GM23338 (cell line): Measurements from ENCODE around the gene GOT2. TPM values are rescaled to one million over a fixed set of nuclear protein-coding genes. Genes with fewer than 3 reads are reported as not detected.

ENCODE experiments used
- ATAC-seq: fragments of 200-7000 bp; cut with Tn5 transposase; 3 replicates; pipeline ENCODE4 v1.9.1; 2020
- DNase-seq: peaks from one replicate; pipeline ENCODE4 v3.0.0-alpha.2; 2015; ENCODE audit warnings: low spot score
- H2AFZ ChIP-seq: fragments of 200-600 bp; sonication (generic); 2 replicates; pipeline ENCODE4 v1.8.0; 2016; ENCODE audit warnings: antibody characterized with exemption, mild to moderate bottlenecking, moderate library complexity
- H3F3A ChIP-seq: fragments of 200-600 bp; sonication (generic); replicated peaks from 2 replicates; pipeline ENCODE4 v1.8.0; 2017; ENCODE audit warnings: antibody characterized with exemption, mixed run types, low read depth
- H3K27ac ChIP-seq: fragments of 200-600 bp; sonication (generic); 2 replicates; pipeline ENCODE4 v1.6.1; 2016; ENCODE audit warnings: low read depth
- H3K27me3 ChIP-seq: fragments of 200-600 bp; sonication (generic); 2 replicates; pipeline ENCODE4 v1.8.0; 2016; ENCODE audit warnings: mild to moderate bottlenecking, mixed run types, moderate library complexity; ENCODE audit not compliant: insufficient read depth
- H3K36me3 ChIP-seq: fragments of 200-600 bp; sonication (generic); 2 replicates; pipeline ENCODE4 v1.8.0; 2016; ENCODE audit warnings: mild to moderate bottlenecking; ENCODE audit not compliant: insufficient read depth
- H3K4me1 ChIP-seq: fragments of 200-600 bp; sonication (generic); 2 replicates; pipeline ENCODE4 v1.8.0; 2016; ENCODE audit warnings: mild to moderate bottlenecking, moderate library complexity; ENCODE audit not compliant: insufficient read depth
- H3K4me2 ChIP-seq: fragments of 200-600 bp; sonication (generic); 2 replicates; pipeline ENCODE4 v1.7.1; 2017; ENCODE audit warnings: mixed run types
- H3K4me3 ChIP-seq: fragments of 200-600 bp; sonication (generic); 2 replicates; pipeline ENCODE4 v1.6.1; 2016; ENCODE audit warnings: mixed run types
- H3K79me2 ChIP-seq: fragments of 200-600 bp; sonication (generic); replicated peaks from 2 replicates; pipeline ENCODE4 v1.8.0; 2017; ENCODE audit warnings: mild to moderate bottlenecking; ENCODE audit not compliant: insufficient read depth
- H3K9me2 ChIP-seq: fragments of 200-600 bp; sonication (generic); 2 replicates; pipeline ENCODE4 v1.8.0; 2017; ENCODE audit not compliant: insufficient read depth
- H4K20me1 ChIP-seq: fragments of 200-600 bp; sonication (generic); replicated peaks from 2 replicates; pipeline ENCODE4 v1.8.0; 2017; ENCODE audit warnings: mild to moderate bottlenecking; ENCODE audit not compliant: insufficient read depth
- H3K27ac Mint-ChIP-seq: 2 replicates; pipeline ENCODE4 v1.8.0; 2020; ENCODE audit warnings: inconsistent platforms, mild to moderate bottlenecking, moderate library complexity, mixed read lengths
- H3K27me3 Mint-ChIP-seq: 3 replicates; pipeline ENCODE4 v1.8.0; 2022; ENCODE audit warnings: low read depth, mild to moderate bottlenecking, moderate library complexity, mixed read lengths, inconsistent platforms; ENCODE audit not compliant: insufficient read depth, poor library complexity
- H3K36me3 Mint-ChIP-seq: 3 replicates; pipeline ENCODE4 v1.8.0; 2021; ENCODE audit warnings: low read depth, mild to moderate bottlenecking, inconsistent platforms, moderate library complexity, mixed read lengths
- H3K4me1 Mint-ChIP-seq: 3 replicates; pipeline ENCODE4 v1.8.0; 2020; ENCODE audit warnings: mild to moderate bottlenecking, inconsistent platforms, mixed read lengths
- H3K4me3 Mint-ChIP-seq: 3 replicates; pipeline ENCODE4 v1.8.0; 2021; ENCODE audit warnings: moderate library complexity, mild to moderate bottlenecking, inconsistent platforms, mixed read lengths
- H3K9me3 Mint-ChIP-seq: 3 replicates; pipeline ENCODE4 v1.8.0; 2020; ENCODE audit warnings: moderate library complexity, mild to moderate bottlenecking, inconsistent platforms, mixed read lengths
- CREB1 ChIP-seq: fragments of 250-450 bp; sonication (Bioruptor Pico); IDR thresholded peaks from 2 replicates; pipeline ENCODE4 v1.5.0; 2020; ENCODE audit warnings: low read depth, mild to moderate bottlenecking, moderate library complexity
- CTCF ChIP-seq, 2 experiments: fragments of 200-600 bp in 1 of 2; sonication (generic) in 1 of 2; conservative IDR thresholded peaks; 2 replicates each; pipeline versions ENCODE4 v1.5.1 to v1.6.1; 2016 to 2017; ENCODE audit warnings: antibody characterized with exemption in 2 of 2, low read depth in 2 of 2, mild to moderate bottlenecking in 2 of 2, moderate library complexity in 1 of 2
- EZH2 ChIP-seq: fragments of 200-600 bp; sonication (generic); IDR thresholded peaks from one replicate; pipeline ENCODE4 v1.8.0; 2017; ENCODE audit warnings: antibody characterized with exemption, mild to moderate bottlenecking, low read depth; ENCODE audit not compliant: unreplicated experiment
- NANOG ChIP-seq: IDR thresholded peaks from 2 replicates; pipeline ENCODE4 v1.6.1; 2016; ENCODE audit warnings: antibody characterized with exemption, borderline replicate concordance
- POLR2AphosphoS5 ChIP-seq: IDR thresholded peaks from 2 replicates; pipeline ENCODE4 v1.6.1; 2016; ENCODE audit warnings: antibody characterized with exemption, low read depth
- STAT1 ChIP-seq: IDR thresholded peaks from one replicate; pipeline ENCODE4 v1.6.1; 2016; ENCODE audit warnings: antibody characterized with exemption; ENCODE audit not compliant: unreplicated experiment
- ZNF114 ChIP-seq: fragments of 250-450 bp; sonication (Bioruptor Pico); IDR thresholded peaks from 2 replicates; pipeline ENCODE4 v1.5.0; 2020; ENCODE audit warnings: mild to moderate bottlenecking, moderate library complexity
- ZNF331 ChIP-seq: fragments of 250-450 bp; sonication (Bioruptor Pico); IDR thresholded peaks from 2 replicates; pipeline ENCODE4 v1.5.0; 2020; ENCODE audit warnings: low read depth, mild to moderate bottlenecking, moderate library complexity
- polyA plus RNA-seq: library from polyadenylated mRNA; unstranded; fragments of >200 nt; fragmentation: Nextera tagmentation; extraction: Ambion mirVana; gene quantifications from 2 replicates; pipeline ENCODE4 v1.2.1, GENCODE V29; 2016
- total RNA-seq: library from RNA; depleted of rRNA; stranded (reverse); fragments of >200 nt; shearing (Covaris generic); gene quantifications from 2 replicates; pipeline ENCODE4 v1.2.3, GENCODE V29; 2014
- TF ChIP-seq, protein P1 (sequence below): IDR thresholded peaks from 2 replicates; pipeline ENCODE4 v1.6.1; 2016; ENCODE audit warnings: antibody characterized with exemption
- TF ChIP-seq, protein P2 (sequence below): fragments of 250-450 bp; sonication (Bioruptor Pico); IDR thresholded peaks from 2 replicates; pipeline ENCODE4 v1.5.0; 2020; ENCODE audit warnings: mild to moderate bottlenecking, moderate library complexity
- TF ChIP-seq, protein P3 (sequence below): IDR thresholded peaks from one replicate; pipeline ENCODE4 v1.6.1; 2018; ENCODE audit warnings: antibody characterized with exemption; ENCODE audit not compliant: unreplicated experiment

Gene GOT2
- total and polyA plus RNA-seq, 2 experiments from 2014 or later: 133 to 205 TPM

- TF ChIP-seq, protein P1, sequence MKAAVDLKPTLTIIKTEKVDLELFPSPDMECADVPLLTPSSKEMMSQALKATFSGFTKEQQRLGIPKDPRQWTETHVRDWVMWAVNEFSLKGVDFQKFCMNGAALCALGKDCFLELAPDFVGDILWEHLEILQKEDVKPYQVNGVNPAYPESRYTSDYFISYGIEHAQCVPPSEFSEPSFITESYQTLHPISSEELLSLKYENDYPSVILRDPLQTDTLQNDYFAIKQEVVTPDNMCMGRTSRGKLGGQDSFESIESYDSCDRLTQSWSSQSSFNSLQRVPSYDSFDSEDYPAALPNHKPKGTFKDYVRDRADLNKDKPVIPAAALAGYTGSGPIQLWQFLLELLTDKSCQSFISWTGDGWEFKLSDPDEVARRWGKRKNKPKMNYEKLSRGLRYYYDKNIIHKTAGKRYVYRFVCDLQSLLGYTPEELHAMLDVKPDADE: no peak
- TF ChIP-seq EZH2 (no peak), CTCF (conservative IDR thresholded peaks at IDR 0.05; ENCODE audit: low read depth in 2 of 2) (no peak)
Observed at GRCh38 chr16:58741976-58742375, 7.9 kb upstream of the GOT2 start (continued).

- Histone ChIP-seq H3K27ac (no peak overlapping the region), H3K79me2 (no peaks in the 10 kb centered on the region), H3K4me1 (no peaks in the 10 kb centered on the region), H3K36me3 (no peaks in the 10 kb centered on the region), H3F3A (no peaks in the 10 kb centered on the region), H2AFZ (no peak overlapping the region), H3K4me3 (no peak overlapping the region), H4K20me1 (no peaks in the 10 kb centered on the region), H3K4me2 (no peak overlapping the region), H3K9me2 (no peaks in the 10 kb centered on the region), H3K27me3 (no peaks in the 10 kb centered on the region)
- Mint-ChIP-seq H3K4me1 (peaks cover 2% of the 10 kb centered on the region; the same call in 1 of the 3 replicates), H3K9me3 (no peaks in the 10 kb centered on the region), H3K27me3 (no peaks in the 10 kb centered on the region), H3K36me3 (no peaks in the 10 kb centered on the region), H3K27ac (no peak overlapping the region), H3K4me3 (no peak overlapping the region)
- no peak for ATAC-seq
- no peak for DNase-seq
- TF ChIP-seq POLR2AphosphoS5 (no peak), ZNF331 (CRISPR knock-in tag) (no peak), EZH2 (no peak), STAT1 (no peak), CREB1 (no peak), CTCF (conservative IDR thresholded peaks at IDR 0.05; ENCODE audit: low read depth in 2 of 2) (no peak), NANOG (no peak), ZNF114 (no peak)
- TF ChIP-seq, protein P2, sequence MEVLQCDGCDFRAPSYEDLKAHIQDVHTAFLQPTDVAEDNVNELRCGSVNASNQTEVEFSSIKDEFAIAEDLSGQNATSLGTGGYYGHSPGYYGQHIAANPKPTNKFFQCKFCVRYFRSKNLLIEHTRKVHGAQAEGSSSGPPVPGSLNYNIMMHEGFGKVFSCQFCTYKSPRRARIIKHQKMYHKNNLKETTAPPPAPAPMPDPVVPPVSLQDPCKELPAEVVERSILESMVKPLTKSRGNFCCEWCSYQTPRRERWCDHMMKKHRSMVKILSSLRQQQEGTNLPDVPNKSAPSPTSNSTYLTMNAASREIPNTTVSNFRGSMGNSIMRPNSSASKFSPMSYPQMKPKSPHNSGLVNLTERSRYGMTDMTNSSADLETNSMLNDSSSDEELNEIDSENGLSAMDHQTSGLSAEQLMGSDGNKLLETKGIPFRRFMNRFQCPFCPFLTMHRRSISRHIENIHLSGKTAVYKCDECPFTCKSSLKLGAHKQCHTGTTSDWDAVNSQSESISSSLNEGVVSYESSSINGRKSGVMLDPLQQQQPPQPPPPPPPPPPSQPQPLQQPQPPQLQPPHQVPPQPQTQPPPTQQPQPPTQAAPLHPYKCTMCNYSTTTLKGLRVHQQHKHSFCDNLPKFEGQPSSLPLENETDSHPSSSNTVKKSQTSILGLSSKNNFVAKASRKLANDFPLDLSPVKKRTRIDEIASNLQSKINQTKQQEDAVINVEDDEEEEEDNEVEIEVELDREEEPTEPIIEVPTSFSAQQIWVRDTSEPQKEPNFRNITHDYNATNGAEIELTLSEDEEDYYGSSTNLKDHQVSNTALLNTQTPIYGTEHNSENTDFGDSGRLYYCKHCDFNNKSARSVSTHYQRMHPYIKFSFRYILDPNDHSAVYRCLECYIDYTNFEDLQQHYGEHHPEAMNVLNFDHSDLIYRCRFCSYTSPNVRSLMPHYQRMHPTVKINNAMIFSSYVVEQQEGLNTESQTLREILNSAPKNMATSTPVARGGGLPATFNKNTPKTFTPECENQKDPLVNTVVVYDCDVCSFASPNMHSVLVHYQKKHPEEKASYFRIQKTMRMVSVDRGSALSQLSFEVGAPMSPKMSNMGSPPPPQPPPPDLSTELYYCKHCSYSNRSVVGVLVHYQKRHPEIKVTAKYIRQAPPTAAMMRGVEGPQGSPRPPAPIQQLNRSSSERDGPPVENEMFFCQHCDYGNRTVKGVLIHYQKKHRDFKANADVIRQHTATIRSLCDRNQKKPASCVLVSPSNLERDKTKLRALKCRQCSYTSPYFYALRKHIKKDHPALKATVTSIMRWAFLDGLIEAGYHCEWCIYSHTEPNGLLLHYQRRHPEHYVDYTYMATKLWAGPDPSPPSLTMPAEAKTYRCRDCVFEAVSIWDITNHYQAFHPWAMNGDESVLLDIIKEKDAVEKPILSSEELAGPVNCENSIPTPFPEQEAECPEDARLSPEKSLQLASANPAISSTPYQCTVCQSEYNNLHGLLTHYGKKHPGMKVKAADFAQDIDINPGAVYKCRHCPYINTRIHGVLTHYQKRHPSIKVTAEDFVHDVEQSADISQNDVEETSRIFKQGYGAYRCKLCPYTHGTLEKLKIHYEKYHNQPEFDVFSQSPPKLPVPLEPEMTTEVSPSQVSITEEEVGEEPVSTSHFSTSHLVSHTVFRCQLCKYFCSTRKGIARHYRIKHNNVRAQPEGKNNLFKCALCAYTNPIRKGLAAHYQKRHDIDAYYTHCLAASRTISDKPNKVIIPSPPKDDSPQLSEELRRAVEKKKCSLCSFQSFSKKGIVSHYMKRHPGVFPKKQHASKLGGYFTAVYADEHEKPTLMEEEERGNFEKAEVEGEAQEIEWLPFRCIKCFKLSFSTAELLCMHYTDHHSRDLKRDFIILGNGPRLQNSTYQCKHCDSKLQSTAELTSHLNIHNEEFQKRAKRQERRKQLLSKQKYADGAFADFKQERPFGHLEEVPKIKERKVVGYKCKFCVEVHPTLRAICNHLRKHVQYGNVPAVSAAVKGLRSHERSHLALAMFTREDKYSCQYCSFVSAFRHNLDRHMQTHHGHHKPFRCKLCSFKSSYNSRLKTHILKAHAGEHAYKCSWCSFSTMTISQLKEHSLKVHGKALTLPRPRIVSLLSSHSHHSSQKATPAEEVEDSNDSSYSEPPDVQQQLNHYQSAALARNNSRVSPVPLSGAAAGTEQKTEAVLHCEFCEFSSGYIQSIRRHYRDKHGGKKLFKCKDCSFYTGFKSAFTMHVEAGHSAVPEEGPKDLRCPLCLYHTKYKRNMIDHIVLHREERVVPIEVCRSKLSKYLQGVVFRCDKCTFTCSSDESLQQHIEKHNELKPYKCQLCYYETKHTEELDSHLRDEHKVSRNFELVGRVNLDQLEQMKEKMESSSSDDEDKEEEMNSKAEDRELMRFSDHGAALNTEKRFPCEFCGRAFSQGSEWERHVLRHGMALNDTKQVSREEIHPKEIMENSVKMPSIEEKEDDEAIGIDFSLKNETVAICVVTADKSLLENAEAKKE: no peak
- TF ChIP-seq, protein P3, sequence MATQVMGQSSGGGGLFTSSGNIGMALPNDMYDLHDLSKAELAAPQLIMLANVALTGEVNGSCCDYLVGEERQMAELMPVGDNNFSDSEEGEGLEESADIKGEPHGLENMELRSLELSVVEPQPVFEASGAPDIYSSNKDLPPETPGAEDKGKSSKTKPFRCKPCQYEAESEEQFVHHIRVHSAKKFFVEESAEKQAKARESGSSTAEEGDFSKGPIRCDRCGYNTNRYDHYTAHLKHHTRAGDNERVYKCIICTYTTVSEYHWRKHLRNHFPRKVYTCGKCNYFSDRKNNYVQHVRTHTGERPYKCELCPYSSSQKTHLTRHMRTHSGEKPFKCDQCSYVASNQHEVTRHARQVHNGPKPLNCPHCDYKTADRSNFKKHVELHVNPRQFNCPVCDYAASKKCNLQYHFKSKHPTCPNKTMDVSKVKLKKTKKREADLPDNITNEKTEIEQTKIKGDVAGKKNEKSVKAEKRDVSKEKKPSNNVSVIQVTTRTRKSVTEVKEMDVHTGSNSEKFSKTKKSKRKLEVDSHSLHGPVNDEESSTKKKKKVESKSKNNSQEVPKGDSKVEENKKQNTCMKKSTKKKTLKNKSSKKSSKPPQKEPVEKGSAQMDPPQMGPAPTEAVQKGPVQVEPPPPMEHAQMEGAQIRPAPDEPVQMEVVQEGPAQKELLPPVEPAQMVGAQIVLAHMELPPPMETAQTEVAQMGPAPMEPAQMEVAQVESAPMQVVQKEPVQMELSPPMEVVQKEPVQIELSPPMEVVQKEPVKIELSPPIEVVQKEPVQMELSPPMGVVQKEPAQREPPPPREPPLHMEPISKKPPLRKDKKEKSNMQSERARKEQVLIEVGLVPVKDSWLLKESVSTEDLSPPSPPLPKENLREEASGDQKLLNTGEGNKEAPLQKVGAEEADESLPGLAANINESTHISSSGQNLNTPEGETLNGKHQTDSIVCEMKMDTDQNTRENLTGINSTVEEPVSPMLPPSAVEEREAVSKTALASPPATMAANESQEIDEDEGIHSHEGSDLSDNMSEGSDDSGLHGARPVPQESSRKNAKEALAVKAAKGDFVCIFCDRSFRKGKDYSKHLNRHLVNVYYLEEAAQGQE: no peak
Observed at GRCh38 chr16:58741166-58741565, 7.0 kb upstream of the GOT2 start.
